Hepatocyte (in vitro differentiated cells): ENCODE results near the gene CXCR2. TPM values are rescaled to one million over a fixed set of nuclear protein-coding genes. Genes with fewer than 3 reads are reported as not detected.

Source experiments
- DNase-seq: peaks from one replicate; pipeline ENCODE4 v3.0.0-alpha.2; 2016; ENCODE audit warnings: low spot score
- H2AFZ ChIP-seq: fragments of 200-600 bp; sonication (generic); 2 replicates; pipeline ENCODE4 v1.6.0; 2016; ENCODE audit warnings: antibody characterized with exemption, mild to moderate bottlenecking
- H3K27ac ChIP-seq: fragments of 200-600 bp; sonication (generic); 2 replicates; pipeline ENCODE4 v1.5.1; 2016; ENCODE audit warnings: mild to moderate bottlenecking
- H3K27me3 ChIP-seq: fragments of 200-600 bp; sonication (generic); 2 replicates; pipeline ENCODE4 v1.6.1; 2016
- H3K36me3 ChIP-seq: fragments of 200-600 bp; sonication (generic); replicated peaks from 2 replicates; pipeline ENCODE4 v1.5.1; 2016; ENCODE audit warnings: low read depth; ENCODE audit not compliant: insufficient read depth
- H3K4me1 ChIP-seq: fragments of 200-600 bp; sonication (generic); 2 replicates; pipeline ENCODE4 v1.5.1; 2016; ENCODE audit warnings: mild to moderate bottlenecking, moderate library complexity; ENCODE audit not compliant: insufficient read depth
- H3K4me2 ChIP-seq: fragments of 200-600 bp; sonication (generic); 2 replicates; pipeline ENCODE4 v1.6.0; 2016
- H3K4me3 ChIP-seq: fragments of 200-600 bp; sonication (generic); 2 replicates; pipeline ENCODE4 v1.5.1; 2016; ENCODE audit warnings: mild to moderate bottlenecking
- H3K79me2 ChIP-seq: fragments of 200-600 bp; sonication (generic); 2 replicates; pipeline ENCODE4 v1.6.0; 2017; ENCODE audit warnings: mild to moderate bottlenecking
- H3K9me2 ChIP-seq: fragments of 200-600 bp; sonication (generic); replicated peaks from 2 replicates; pipeline ENCODE4 v1.6.0; 2017; ENCODE audit warnings: mild to moderate bottlenecking; ENCODE audit not compliant: insufficient read depth
- H3K9me3 ChIP-seq: fragments of 200-600 bp; sonication (generic); 2 replicates; pipeline ENCODE4 v1.5.1; 2016; ENCODE audit warnings: low read depth, mild to moderate bottlenecking
- H4K20me1 ChIP-seq: fragments of 200-600 bp; sonication (generic); 2 replicates; pipeline ENCODE4 v1.6.0; 2016; ENCODE audit warnings: mild to moderate bottlenecking; ENCODE audit not compliant: insufficient read depth, poor library complexity, severe bottlenecking
- CTCF ChIP-seq: fragments of 200-600 bp; sonication (generic); IDR thresholded peaks from 2 replicates; pipeline ENCODE4 v1.5.1; 2016; ENCODE audit warnings: antibody characterized with exemption, mild to moderate bottlenecking; ENCODE audit not compliant: poor library complexity
- EZH2 ChIP-seq: fragments of 200-600 bp; sonication (generic); IDR thresholded peaks from 2 replicates; pipeline ENCODE4 v1.6.1; 2016; ENCODE audit warnings: antibody characterized with exemption, mild to moderate bottlenecking, borderline replicate concordance
- EZH2phosphoT487 ChIP-seq: fragments of 200-600 bp; sonication (generic); IDR thresholded peaks from one replicate; pipeline ENCODE4 v1.6.1; 2018; ENCODE audit warnings: antibody characterized with exemption, mild to moderate bottlenecking, low read depth, moderate library complexity; ENCODE audit not compliant: unreplicated experiment, severe bottlenecking
- WGBS: methylation state at CpG from one replicate; pipeline ENCODE4 v1.1.6; 2016; ENCODE audit warnings: low lambda C conversion rate; ENCODE audit errors: missing lambda C conversion rate; 5-methylcytosine and 5-hydroxymethylcytosine counted together
- polyA plus RNA-seq: library from polyadenylated mRNA; unstranded; fragments of >200 nt; fragmentation: Nextera tagmentation; extraction: Ambion mirVana; gene quantifications from 2 replicates; pipeline ENCODE4 v1.2.1, GENCODE V29; 2016
- total RNA-seq: library from RNA; depleted of rRNA; stranded (reverse); fragments of >200 nt; gene quantifications from 2 replicates; pipeline ENCODE4 v1.2.3, GENCODE V29; 2014

Gene CXCR2
- total and polyA plus RNA-seq, 2 experiments from 2014 or later: 0.07 to 0.56 TPM

DNA sequence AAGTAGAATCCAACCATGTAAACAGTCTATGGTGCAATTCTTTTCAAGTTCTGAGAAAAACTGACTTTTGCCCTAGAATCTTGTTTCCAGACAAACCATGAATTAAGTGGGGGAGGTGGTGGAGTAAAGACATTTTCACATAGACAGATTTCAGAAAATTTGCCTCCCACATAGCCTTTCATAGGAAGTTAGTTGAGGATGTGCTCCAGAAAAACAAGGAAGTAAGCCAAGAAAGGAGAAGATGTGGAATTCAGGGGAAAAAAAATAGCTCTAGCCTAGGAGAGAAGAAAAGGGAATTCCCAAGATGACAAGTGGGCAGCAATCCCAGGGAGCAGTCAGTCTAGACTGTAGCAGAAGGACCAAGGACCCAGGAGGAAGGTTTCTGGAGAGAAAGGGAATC, 39.4 kb upstream of the CXCR2 start:
- no peak overlapping the region for H3K4me3 ChIP-seq
- DNase-seq: no peak
- H3K4me1 ChIP-seq: no peaks in the 10 kb centered on the region
- no peak overlapping the region for H3K27ac ChIP-seq
- no peak overlapping the region for H2AFZ ChIP-seq
- no peaks in the 10 kb centered on the region for H4K20me1 ChIP-seq
- H3K4me2 ChIP-seq: no peak overlapping the region
- TF ChIP-seq EZH2phosphoT487 (no peak), CTCF (no peak), EZH2 (no peak)
- no peaks in the 10 kb centered on the region for H3K27me3 ChIP-seq
- H3K9me3 ChIP-seq: no peaks in the 10 kb centered on the region
- H3K36me3 ChIP-seq: no peaks in the 10 kb centered on the region
- H3K79me2 ChIP-seq: no peaks in the 10 kb centered on the region
- H3K9me2 ChIP-seq: no peaks in the 10 kb centered on the region

DNA sequence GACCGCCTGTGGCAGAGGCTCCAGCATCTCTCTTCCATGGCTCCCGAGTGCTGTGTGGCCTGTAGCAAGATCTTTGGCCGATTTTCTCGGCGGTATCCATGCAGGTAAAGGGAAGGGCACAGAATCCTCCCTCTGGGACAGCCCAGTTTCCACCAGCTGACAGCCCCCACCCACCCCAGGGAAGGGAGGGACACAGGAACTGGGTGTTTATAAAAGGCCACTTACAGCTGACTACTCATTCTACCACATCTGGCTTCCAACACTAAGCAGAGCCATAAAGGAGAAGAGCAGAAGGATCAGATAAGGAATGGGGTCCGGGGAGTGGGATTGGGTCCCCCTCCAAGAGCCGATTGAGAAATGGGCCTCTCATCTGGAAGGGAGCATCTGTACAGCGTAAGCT, 36.6 kb upstream of the CXCR2 start:
- H3K27ac ChIP-seq: no peak overlapping the region
- no peaks in the 10 kb centered on the region for H4K20me1 ChIP-seq
- TF ChIP-seq CTCF (no peak), EZH2 (no peak), EZH2phosphoT487 (no peak)
- H3K36me3 ChIP-seq: no peaks in the 10 kb centered on the region
- no peak overlapping the region for H3K4me3 ChIP-seq
- no peak overlapping the region for H3K4me2 ChIP-seq
- H3K9me2 ChIP-seq: no peaks in the 10 kb centered on the region
- no peaks in the 10 kb centered on the region for H3K27me3 ChIP-seq
- no peaks in the 10 kb centered on the region for H3K9me3 ChIP-seq
- no peak for DNase-seq
- H3K79me2 ChIP-seq: no peaks in the 10 kb centered on the region
- WGBS: 73% methylated on average over 8 of the region's 8 CpGs
- H3K4me1 ChIP-seq: no peaks in the 10 kb centered on the region
- no peak overlapping the region for H2AFZ ChIP-seq

- no peaks in the 10 kb centered on the region for H3K9me2 ChIP-seq
- no peaks in the 10 kb centered on the region for H4K20me1 ChIP-seq
- WGBS: 75% methylated on average over 3 of the region's 3 CpGs
- no peaks in the 10 kb centered on the region for H3K4me1 ChIP-seq
- no peak overlapping the region for H3K4me2 ChIP-seq
- H3K27me3 ChIP-seq: no peaks in the 10 kb centered on the region
- H3K36me3 ChIP-seq: no peaks in the 10 kb centered on the region
- no peaks in the 10 kb centered on the region for H3K79me2 ChIP-seq
- no peak overlapping the region for H3K4me3 ChIP-seq
- H3K27ac ChIP-seq: no peak overlapping the region
- H2AFZ ChIP-seq: no peak overlapping the region
- TF ChIP-seq EZH2 (no peak), CTCF (no peak), EZH2phosphoT487 (no peak)
- no peak for DNase-seq
- H3K9me3 ChIP-seq: no peaks in the 10 kb centered on the region
These were observed 34.1 kb upstream of the CXCR2 start for GRCh38 chr2:218091746-218092145.

DNA sequence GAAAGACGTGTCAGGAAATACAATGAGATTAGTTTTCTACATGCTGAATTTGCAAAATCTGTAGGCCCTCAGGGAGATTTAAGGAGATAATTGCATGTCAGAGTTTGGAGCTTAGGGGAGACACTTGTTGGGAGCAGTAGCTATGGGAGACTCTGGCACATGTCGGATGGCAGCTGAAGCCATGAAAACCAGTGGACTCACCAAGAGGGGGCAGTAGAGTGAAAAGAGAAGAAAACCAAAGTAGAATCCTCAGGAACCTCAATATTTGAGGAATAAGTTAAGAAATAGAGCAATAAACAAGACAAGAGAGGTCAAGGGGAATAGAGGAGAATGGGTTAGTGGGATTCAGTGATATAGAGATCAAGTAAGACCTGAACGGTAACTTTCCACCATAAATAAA, 31.9 kb upstream of the CXCR2 start:
- Histone ChIP-seq H3K36me3 (no peaks in the 10 kb centered on the region), H2AFZ (no peak overlapping the region), H3K79me2 (no peaks in the 10 kb centered on the region), H3K27ac (no peak overlapping the region), H3K4me3 (no peak overlapping the region), H3K4me2 (no peak overlapping the region), H3K9me2 (no peaks in the 10 kb centered on the region), H3K4me1 (no peaks in the 10 kb centered on the region), H3K9me3 (no peaks in the 10 kb centered on the region), H4K20me1 (no peaks in the 10 kb centered on the region), H3K27me3 (no peaks in the 10 kb centered on the region)
- no peak for DNase-seq
- 89% methylated on average over 3 of the region's 3 CpGs for WGBS
- TF ChIP-seq EZH2phosphoT487 (no peak), EZH2 (no peak), CTCF (no peak)
